Measurements from ENCODE around the gene ANKRD31.
"Not testable (repeated sequence)": the region's sequence is repeated elsewhere in the genome, so short reads cannot be mapped to it uniquely, and the experiment has no call there.

ANKRD31 gene

GRCh38 chr5:75236322-75237316 is at the start of gene ANKRD31:
ANKRD31 (minus strand) TSS chr5:75236878; CDS start chr5:75236686, 192 bp downstream.
- peak; percentile 44 to 77 for DNase-seq

GRCh38 chr5:75286211-75286773 is 49.6 kb upstream of the ANKRD31 start:
- no peak for DNase-seq

- no peak for DNase-seq
These were observed 45.9 kb upstream of the ANKRD31 start for GRCh38 chr5:75282581-75282980.

- DNase-seq, result no peak
These were observed 45.2 kb upstream of the ANKRD31 start for GRCh38 chr5:75281716-75282465.

GRCh38 chr5:75279321-75279720 is 42.6 kb upstream of the ANKRD31 start:
- DNase-seq, result no peak

- peak in 1 of 2 experiments; percentile 23 for DNase-seq
These were observed 40.8 kb upstream of the ANKRD31 start for GRCh38 chr5:75277463-75277862.

GRCh38 chr5:75275756-75276155 is 39.1 kb upstream of the ANKRD31 start:
- no peak for DNase-seq

GRCh38 chr5:75275147-75275546 is 38.5 kb upstream of the ANKRD31 start:
- no peak for DNase-seq

- DNase-seq, result no peak
These were observed 37.8 kb upstream of the ANKRD31 start for GRCh38 chr5:75274486-75274885.

- not testable (repeated sequence) for DNase-seq
These were observed 33.9 kb upstream of the ANKRD31 start for GRCh38 chr5:75270605-75271004.

- no peak for DNase-seq
These were observed 29.1 kb upstream of the ANKRD31 start for GRCh38 chr5:75265731-75266130.

- no peak for DNase-seq
These were observed 25.6 kb upstream of the ANKRD31 start for GRCh38 chr5:75262271-75262670.

- no peak for DNase-seq
These were observed 24.0 kb upstream of the ANKRD31 start for GRCh38 chr5:75260708-75261107.

GRCh38 chr5:75250452-75250851 is 13.8 kb upstream of the ANKRD31 start:
- not testable (repeated sequence) for DNase-seq

- DNase-seq, result no peak
These were observed 8.3 kb upstream of the ANKRD31 start for GRCh38 chr5:75245023-75245422.

GRCh38 chr5:75243510-75243909 is 6.8 kb upstream of the ANKRD31 start:
- DNase-seq, result no peak

- DNase-seq, result no peak
These were observed 6.4 kb upstream of the ANKRD31 start for GRCh38 chr5:75243100-75243499.

GRCh38 chr5:75242067-75242466 is 5.4 kb upstream of the ANKRD31 start:
- no peak for DNase-seq

- DNase-seq, result no peak
These were observed 3.0 kb upstream of the ANKRD31 start for GRCh38 chr5:75239681-75240080.

- no peak for DNase-seq
These were observed 967 bp downstream of the ANKRD31 start for GRCh38 chr5:75235711-75236110.

- no peak for DNase-seq
These were observed 2.4 kb downstream of the ANKRD31 start for GRCh38 chr5:75234251-75234650.

- DNase-seq, result no peak
These were observed 9.8 kb downstream of the ANKRD31 start for GRCh38 chr5:75226916-75227315.

GRCh38 chr5:75225506-75225905 is 11.2 kb downstream of the ANKRD31 start:
- no peak for DNase-seq

Data from NCI-H1930 (cell line).